Measurements from ENCODE around the gene PTK6.
A peak's percentile ranks its signal among the peaks of the same experiment; 100 is the strongest.

The PTK6 gene

GRCh38 chr20:63553251-63553932, 16.2 kb upstream of the PTK6 start (continued):
- no peak for TF ChIP-seq ZNF184 (tag by site-specific recombination; IDR thresholded peaks at IDR 0.05)
- no peak for TF ChIP-seq KLF17 (tag by site-specific recombination; IDR thresholded peaks at IDR 0.05)
- TF ChIP-seq ZNF266 (tag by site-specific recombination; IDR thresholded peaks at IDR 0.05; ENCODE audit: low read depth) = no peak
- TF ChIP-seq SCRT2 (tag by site-specific recombination; IDR thresholded peaks at IDR 0.05) = no peak
- no peak for TF ChIP-seq ZSCAN23 (tag by site-specific recombination; IDR thresholded peaks at IDR 0.05)
- TF ChIP-seq RBAK (tag by site-specific recombination; IDR thresholded peaks at IDR 0.05) = no peak
- TF ChIP-seq ZNF121 (tag by site-specific recombination; IDR thresholded peaks at IDR 0.05) = no peak
- no peak for TF ChIP-seq ZNF138 (tag by site-specific recombination; IDR thresholded peaks at IDR 0.05; ENCODE audit: borderline replicate concordance)
- TF ChIP-seq, protein P1, sequence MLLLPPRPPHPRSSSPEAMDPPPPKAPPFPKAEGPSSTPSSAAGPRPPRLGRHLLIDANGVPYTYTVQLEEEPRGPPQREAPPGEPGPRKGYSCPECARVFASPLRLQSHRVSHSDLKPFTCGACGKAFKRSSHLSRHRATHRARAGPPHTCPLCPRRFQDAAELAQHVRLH (tag by site-specific recombination; IDR thresholded peaks at IDR 0.05) = no peak

- CTCF ChIA-PET = interaction anchor here (0.6 kb wide), 1 partner anchor 22 kb away, joined by 4 read pairs; no protein-coding TSS in a partner anchor
- Histone ChIP-seq H3K4me1 (ENCODE audit: control insufficient read depth, insufficient read depth, low read length) (0 out of 2 replicates have a peak, but pooled peaks cover 2% of the 10 kb centered on the region), H3K27ac (ENCODE audit: extremely low read depth, low read depth, low read length) (no peak overlapping the region; the same call in 1 of the 2 replicates), H3K9me3 (ENCODE audit: control insufficient read depth, insufficient read depth, low read depth, low read length) (no peaks in the 10 kb centered on the region), H3K4me3 (ENCODE audit: low read depth, low read length) (no peak overlapping the region), H3K36me3 (ENCODE audit: control insufficient read depth in 2 of 2, insufficient read depth in 1 of 2, low read length in 2 of 2) (no peaks in the 10 kb centered on the region)
- POLR2A ChIA-PET = interaction anchor here (0.8 to 1.2 kb wide), 4 partner anchors 15 to 106 kb away, joined by 3 to 5 read pairs (median 4); partner anchors contain the start of genes HELZ2, PTK6 and RTEL1
- no peak for TF ChIP-seq ZNF121 (tag by site-specific recombination; IDR thresholded peaks at IDR 0.05)
- TF ChIP-seq ZFP3 (tag by site-specific recombination; IDR thresholded peaks at IDR 0.05; ENCODE audit: low read depth) = no peak
- TF ChIP-seq GLIS2 (tag by site-specific recombination; IDR thresholded peaks at IDR 0.05) = peak; percentile 68
- no peak for TF ChIP-seq ZNF292 (tag by site-specific recombination; IDR thresholded peaks at IDR 0.05; ENCODE audit: borderline replicate concordance, low read depth)
- TF ChIP-seq ZNF624 (tag by site-specific recombination; IDR thresholded peaks at IDR 0.05) = no peak
- no peak for TF ChIP-seq ZNF280C (tag by site-specific recombination; IDR thresholded peaks at IDR 0.05)
- TF ChIP-seq ZNF146 (tag by site-specific recombination; IDR thresholded peaks at IDR 0.05) = no peak
- no peak for TF ChIP-seq ZNF768 (tag by site-specific recombination; IDR thresholded peaks at IDR 0.05)
- no peak for TF ChIP-seq ZNF416 (tag by site-specific recombination; IDR thresholded peaks at IDR 0.05)
- peak; percentile 96 for TF ChIP-seq EGR2 (tag by site-specific recombination; IDR thresholded peaks at IDR 0.05; ENCODE audit: low read depth)
- TF ChIP-seq IKZF3 (tag by site-specific recombination; IDR thresholded peaks at IDR 0.05) = no peak
- no peak for TF ChIP-seq OVOL3 (tag by site-specific recombination; IDR thresholded peaks at IDR 0.05)
- no peak for TF ChIP-seq ZNF211 (tag by site-specific recombination; IDR thresholded peaks at IDR 0.05; ENCODE audit: low read depth)
- TF ChIP-seq ZNF623 (tag by site-specific recombination; IDR thresholded peaks at IDR 0.05) = no peak
- no peak for TF ChIP-seq ZXDB (tag by site-specific recombination; IDR thresholded peaks at IDR 0.05)
- TF ChIP-seq HOXD13 (CRISPR knock-in tag; IDR thresholded peaks at IDR 0.05; ENCODE audit: borderline replicate concordance) = no peak
- no peak for TF ChIP-seq ZNF274 (IDR thresholded peaks at IDR 0.05; ENCODE audit: low read length)
- no peak for TF ChIP-seq ZNF274 (tag by site-specific recombination; IDR thresholded peaks at IDR 0.05; ENCODE audit: borderline replicate concordance)
- no peak for TF ChIP-seq ZNF19 (tag by site-specific recombination; IDR thresholded peaks at IDR 0.05; ENCODE audit: low read depth)
- peak; percentile 83 for TF ChIP-seq GLIS1 (tag by site-specific recombination; IDR thresholded peaks at IDR 0.05)
- TF ChIP-seq ZNF670 (tag by site-specific recombination; IDR thresholded peaks at IDR 0.05; ENCODE audit: low read depth) = no peak
- TF ChIP-seq, protein P2, sequence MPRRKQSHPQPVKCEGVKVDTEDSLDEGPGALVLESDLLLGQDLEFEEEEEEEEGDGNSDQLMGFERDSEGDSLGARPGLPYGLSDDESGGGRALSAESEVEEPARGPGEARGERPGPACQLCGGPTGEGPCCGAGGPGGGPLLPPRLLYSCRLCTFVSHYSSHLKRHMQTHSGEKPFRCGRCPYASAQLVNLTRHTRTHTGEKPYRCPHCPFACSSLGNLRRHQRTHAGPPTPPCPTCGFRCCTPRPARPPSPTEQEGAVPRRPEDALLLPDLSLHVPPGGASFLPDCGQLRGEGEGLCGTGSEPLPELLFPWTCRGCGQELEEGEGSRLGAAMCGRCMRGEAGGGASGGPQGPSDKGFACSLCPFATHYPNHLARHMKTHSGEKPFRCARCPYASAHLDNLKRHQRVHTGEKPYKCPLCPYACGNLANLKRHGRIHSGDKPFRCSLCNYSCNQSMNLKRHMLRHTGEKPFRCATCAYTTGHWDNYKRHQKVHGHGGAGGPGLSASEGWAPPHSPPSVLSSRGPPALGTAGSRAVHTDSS (tag by site-specific recombination; IDR thresholded peaks at IDR 0.05) = no peak
Measured at GRCh38 chr20:63552481-63553249, 15.5 kb upstream of the PTK6 start.

Measured in HEK293 (cell line).